GM21825 (cell line): ENCODE results near the gene PHLDA1.
A peak's percentile ranks its signal among the peaks of the same experiment; 100 is the strongest.
"Not testable (repeated sequence)": the region's sequence is repeated elsewhere in the genome, so short reads cannot be mapped to it uniquely, and the experiment has no call there.

Experiments used
- ATAC-seq: cut with Tn5 transposase; IDR thresholded peaks from one replicate; pipeline ENCODE4 v1.9.1; 2021; ENCODE audit warnings: mild to moderate bottlenecking, moderate library complexity; ENCODE audit not compliant: unreplicated experiment

PHLDA1 gene

DNA sequence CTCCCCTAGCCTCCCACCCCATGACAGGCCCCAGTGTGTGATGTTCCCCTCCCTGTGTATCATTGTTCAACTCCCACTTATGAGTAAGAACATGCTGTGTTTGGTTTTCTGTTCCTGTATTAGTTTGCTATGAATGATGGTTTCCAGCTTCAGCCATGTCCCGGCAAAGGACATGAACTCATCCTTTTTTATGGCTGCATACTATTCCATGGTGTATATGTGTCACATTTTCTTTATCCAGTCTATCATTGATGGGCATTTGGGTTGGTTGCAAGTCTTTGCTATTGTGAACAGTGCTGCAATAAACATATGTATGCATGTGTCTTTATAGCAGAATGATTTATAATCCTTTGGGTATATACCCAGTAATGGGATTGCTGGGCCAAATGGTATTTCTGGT is 43.9 kb downstream of the PHLDA1 start:
- ATAC-seq, result not testable (repeated sequence)

DNA sequence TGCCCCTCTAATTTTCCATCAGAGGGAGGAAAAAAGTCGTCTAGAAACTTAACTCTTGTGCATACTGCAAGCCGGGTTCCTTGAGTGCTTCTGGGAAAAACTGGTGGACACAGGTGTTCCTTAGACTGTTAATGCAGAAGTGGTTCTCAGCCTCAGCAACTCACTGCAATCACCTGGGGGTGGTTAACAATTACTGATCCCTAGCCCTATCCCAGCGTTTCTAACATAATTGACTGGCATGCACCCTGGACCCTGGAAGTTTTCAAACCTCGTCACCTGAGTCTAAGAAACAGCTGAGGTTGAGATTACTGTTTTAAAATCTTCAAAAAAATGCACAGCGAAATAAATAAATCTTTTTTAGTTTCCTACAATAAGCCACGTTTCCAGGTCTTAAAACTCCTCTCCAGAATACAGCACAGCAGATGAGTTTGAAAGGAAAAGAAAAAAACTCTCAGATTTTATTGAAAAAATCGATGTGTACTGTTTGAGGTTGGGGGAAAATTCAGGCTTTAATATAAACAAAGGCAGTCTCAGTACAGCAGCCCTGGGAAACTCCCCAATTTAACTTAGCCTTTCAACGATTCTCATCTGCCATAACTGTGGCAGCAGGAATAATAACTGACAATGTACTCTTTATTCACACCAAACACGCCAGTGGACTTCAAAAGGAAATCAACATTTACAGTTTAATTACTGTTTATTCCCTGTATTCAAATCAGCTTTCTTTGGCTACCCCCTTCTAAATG is 45.4 kb downstream of the PHLDA1 start:
- no peak for ATAC-seq

DNA sequence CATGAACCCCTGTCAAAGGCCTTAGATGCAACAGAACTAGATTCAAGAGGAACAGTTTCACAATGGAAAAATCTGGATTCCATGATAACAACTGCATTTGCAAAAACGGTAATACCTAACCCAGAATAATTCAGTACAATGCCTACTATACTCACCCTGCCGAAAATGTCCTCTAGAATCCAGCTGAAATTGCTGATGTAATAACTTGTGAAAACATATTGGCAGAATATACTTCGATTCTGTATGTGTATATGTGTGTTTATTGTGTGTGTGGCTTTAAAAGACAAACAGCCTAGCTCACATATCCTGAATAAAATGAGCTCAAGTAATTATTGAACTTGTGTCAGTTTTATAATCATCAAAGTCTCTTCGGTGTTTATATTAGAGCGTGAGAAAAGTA is 46.0 kb downstream of the PHLDA1 start:
- no peak for ATAC-seq

DNA sequence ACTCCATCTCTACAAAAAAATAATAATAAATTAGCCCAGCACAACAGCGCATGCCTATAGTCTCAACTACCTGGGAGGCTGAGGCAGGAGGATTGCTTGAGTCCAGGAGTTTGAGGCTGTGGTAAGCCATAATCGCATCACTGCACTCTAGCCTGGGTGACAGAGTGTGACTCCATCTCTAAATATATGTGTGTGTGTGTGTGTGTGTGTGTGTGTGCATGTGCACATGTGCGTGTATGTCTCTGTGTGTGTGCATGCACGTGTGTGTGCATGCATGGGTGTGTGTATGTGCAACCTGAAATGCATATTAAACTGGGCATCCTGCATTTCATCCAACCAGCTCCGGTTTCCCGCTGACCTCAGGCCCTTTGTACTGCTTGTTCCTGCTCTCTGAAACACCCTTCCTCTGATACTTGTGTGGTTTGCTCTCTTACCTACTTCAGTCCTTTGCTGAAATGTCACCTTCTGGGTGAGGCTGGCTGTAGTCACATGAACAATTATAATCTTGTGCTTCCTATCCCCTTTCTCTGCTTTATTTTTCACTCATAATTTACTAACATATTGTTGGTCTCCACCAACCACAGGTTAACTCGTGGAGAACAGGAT is 46.9 kb downstream of the PHLDA1 start:
- no peak for ATAC-seq

DNA sequence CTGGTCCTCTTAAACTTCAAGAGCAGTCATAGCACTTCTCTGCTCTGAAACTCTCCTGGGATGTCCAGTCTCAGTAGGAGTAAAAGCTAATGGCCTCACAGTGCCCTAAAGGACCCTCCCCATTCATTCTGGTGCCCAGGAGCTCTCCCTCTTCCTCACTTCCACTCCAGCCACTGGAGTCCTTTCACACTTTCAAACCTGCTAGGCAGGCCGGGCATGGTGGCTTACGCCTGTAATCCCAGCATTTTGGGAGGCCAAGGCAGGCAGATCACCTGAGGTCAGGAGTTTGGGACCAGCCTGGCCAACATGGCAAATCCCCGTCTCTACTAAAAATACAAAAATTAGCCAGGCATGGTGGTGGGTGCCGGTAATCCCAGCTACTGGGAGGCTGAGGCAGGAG is 47.7 kb downstream of the PHLDA1 start:
- not testable (repeated sequence) for ATAC-seq

DNA sequence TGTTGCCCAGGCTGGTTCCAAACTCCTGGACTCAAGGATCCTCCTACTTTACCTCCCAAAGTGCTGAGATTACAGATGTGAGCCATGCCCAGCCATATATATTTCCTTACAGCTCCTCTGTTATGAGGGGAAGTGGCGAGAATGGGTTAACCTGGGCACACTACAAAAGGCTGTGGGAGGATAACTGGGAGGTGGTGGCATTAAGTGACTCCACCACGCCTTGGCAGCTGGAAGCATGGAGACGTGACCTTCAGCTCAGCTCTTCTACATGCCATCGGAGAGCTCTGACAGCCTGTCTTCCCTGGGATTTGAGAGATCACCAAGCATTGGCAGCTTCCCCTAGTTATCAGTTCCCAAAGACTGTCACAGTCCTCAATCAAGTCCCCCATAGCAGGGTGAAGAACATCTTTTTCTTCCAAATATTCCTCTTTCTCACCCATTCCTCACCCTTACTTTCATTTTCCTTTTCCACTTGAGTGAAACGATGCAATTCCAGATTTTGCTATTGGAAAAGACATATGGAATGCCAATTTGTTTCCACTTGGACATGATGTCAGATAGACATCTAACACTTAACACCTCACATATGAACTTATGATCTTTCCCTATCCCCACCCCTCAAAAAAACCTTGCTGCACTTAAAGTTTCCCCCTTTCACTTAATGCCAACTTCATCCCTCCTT is 48.5 kb downstream of the PHLDA1 start:
- ATAC-seq, result no peak

DNA sequence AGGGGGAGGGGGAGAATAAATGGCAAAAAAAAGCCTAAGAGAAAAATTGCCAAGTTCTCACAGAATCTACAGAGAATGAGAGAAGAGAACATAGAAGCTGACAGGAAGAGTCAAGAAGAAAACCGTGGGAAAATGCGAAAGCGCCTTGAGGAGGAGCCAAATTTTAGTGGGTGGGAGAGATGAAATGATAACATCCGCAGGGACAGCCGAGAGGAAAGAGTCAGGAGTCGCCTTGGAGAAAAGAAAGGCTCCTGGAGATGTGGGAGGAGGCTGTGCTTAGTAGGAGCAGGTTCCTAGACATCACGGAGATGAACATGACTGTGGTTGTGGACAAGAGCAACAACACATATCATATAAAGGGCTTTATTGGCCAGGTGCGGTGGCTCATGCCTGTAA is 49.4 kb downstream of the PHLDA1 start:
- ATAC-seq, result no peak

DNA sequence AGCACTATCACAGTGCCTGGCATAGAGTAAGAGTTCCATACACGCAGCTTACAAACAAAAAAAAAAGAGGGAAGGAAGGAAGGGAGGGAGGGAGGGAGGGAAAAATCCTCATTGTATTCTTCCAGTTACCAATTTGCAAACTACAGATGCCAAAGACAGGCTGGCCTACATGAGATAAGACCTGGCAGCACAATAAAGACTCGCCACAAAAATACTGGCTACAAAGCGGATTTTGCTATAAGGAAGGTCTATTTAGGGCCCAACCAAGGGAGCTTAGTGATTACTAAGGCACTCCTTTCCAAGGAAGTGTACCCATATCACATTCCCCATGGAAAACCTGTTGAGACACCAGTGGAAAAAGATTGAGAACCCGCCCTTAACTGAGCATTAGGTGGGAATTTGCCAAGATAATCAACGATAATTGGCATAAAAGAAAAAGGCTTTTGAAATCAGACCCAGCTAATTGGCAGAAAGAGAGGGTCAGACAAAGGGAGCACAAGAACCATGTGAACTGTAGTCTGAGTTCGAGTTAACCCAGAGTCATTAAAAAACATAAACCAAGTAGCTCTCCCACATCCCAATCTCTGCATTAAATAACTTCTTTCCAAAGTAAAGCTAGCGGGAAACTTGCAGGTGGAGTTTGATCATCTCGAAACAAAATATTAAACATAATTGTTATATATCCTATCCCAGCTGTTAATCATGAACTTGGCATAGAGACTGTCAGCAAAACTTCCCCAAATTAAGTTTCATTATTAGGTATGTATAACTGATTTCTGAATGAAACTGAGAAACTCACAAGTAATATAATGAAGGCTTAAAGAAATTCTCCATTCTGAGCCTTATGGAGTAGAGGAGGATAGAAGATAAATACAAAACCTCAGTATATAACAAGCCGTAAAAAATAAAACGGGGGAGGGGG is 50.1 kb downstream of the PHLDA1 start:
- peak; percentile 45 for ATAC-seq

DNA sequence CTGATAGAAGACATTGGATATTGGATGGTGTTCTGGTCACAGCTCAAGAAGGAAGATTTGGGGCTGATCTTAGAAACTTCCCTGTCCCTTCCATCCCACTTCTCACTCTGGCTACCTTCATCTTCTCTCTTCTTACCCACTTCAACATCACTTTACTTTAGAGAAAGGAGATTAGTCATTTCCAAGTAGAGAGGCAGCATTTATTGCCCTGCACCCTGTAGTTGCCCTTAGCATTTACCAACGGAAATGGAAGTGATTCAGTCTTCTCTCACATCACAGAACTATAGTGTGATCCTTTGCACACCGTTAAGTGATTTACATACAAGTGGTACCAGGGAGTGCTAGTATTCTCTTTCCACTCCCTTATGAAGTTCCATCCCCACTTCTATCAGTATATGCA is 52.4 kb downstream of the PHLDA1 start:
- ATAC-seq, result peak; percentile 36

DNA sequence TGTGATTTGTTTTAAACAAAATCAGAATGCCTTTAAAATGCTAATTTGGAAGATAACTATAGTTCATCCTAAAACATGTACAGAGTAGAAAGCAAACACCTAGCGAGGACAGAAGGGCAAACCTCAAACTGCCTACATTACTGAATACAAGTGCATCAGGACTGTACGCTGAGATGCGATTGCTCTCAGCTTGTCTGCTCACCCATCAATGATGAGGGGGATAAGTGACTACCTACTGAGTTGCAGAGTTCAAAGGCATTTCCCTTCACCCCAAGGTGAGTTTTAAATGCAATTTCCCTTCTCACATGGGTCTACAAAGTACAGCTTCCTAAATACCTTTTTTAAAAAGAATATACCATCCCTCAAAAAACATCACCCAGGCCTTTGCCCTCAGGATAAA is 52.9 kb downstream of the PHLDA1 start:
- ATAC-seq, result no peak

DNA sequence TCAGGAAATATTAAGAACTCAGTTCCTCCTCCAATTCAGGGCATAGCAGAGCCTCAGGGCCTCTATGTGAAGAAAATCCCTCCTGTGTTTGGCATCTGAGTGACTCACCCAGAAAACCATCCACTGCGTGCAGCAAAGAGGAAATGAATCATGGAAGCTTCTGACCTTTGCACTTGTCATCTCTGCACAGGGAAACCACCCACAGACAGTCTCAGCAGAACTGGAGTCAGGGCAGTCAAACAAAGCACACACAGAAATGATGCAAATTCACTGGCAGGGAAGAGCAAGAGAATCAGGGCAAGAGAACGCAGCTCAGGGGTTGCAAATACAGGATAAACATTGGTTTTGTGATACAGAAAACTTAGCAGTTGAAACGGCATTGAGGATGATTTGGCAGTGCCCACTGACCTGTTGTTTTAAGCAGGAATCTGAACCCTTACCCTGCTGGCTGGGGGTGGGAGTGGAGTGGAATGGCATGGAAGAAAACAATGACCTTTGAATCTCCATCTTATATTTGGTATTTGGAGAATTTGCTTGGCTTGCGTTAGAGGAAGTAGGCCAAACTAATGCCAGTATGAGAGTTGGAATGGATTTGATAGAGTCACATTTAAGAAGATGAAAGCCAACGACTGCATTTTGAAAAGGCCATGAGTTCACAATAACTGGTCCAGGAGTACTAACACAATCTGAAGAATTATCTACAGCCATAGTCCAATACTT is 53.5 kb downstream of the PHLDA1 start:
- ATAC-seq, result peak; percentile 98

DNA sequence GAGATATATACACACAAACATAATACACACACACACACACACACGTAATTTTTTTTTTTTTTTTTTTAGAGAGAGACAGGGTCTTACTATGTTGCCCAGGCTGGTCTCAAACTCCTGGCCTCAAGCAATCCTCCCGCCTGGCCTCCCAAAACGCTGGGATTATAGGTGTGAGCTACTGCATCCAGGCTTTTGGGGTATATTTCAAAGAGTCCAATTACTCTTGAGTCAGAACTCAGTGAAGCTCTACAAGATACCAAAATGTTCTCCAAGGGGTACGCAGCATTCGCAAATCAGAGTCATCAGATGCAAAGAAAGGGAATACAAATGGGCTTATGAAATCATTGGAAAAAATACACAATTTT is 54.0 kb downstream of the PHLDA1 start:
- ATAC-seq, result no peak

DNA sequence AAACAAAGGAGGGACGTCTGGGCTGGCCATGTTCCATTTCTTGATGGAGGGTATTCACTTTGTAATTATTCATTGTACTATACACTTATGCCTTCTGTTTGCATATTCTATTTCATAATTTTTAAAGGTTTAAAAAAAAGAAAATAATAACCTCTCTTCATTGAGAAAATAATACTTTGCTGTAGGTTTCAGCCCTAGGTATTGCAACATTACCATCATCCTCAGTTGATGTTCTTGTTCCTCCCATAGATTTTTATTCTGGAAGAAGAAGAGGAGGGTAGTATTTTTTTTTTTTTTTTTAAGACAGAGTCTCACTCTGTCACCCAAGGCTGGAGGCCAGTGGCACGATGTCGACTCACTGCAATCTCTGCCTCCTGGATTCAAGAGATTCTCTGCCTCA is 54.7 kb downstream of the PHLDA1 start:
- ATAC-seq, result no peak

DNA sequence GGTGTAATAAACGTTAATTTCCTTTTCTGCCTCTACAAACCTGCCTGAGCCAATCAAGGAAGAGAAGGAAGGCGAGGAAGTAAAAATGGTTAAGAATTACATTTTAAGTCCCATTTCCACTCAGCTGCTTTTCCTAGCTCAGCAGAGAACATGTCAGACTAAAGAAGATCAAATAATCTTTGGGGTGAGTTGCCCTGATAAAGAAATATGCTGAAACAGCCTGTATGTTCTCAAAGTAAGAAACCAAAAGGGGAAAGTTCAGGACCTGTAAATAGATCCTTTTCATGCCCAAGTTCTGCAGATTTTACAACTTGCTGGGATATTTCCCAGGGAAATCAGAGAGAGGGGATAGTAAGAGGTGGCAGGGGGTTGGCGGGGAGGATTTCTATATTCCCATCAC is 55.5 kb downstream of the PHLDA1 start:
- ATAC-seq, result no peak

DNA sequence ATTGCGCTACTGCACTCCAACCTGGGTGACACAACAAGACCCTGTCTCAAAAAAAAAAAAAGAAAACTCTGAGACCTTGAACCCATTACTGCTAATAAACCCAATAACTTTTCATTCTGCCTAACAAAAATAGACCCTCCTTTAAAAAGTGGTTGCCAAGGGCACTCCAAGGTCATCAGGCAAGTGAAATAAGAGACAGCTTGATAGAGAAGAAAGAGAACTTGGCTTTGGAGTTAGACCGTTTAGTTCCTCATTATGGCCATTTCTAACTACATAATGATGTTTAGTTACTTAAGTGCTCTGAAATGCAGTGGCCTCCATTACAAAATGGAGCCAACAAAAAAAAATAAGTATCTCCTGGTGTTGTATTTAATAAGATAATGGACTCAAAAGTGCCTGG is 55.9 kb downstream of the PHLDA1 start:
- ATAC-seq, result no peak
